ENCODE results near the gene CORO2B. TPM values are rescaled to one million over a fixed set of nuclear protein-coding genes. Genes with fewer than 3 reads are reported as not detected.

Gene CORO2B
- total RNA-seq, 3 donors from 2014 or later = 1.3 to 4.7 (median 1.9) TPM

GRCh38 chr15:68672251-68672650 lies 93.5 kb downstream of the CORO2B start:
- no peaks in the 10 kb centered on the region for H3K4me1 ChIP-seq (ENCODE audit: low read depth)
- no peak overlapping the region for H3K4me3 ChIP-seq
- no peak for TF ChIP-seq CTCF (IDR thresholded peaks at IDR 0.05)
- intact Hi-C loops (cut with DNase I, micrococcal nuclease) = loop anchor here in 1 of 2 donors (10.0 kb wide), 1 partner anchor 117 kb away; no protein-coding TSS in a partner anchor
- no peak for ATAC-seq
- H3K36me3 ChIP-seq (ENCODE audit: low read depth) = no peaks in the 10 kb centered on the region
- no peak for DNase-seq
- no peaks in the 10 kb centered on the region for H3K9me3 ChIP-seq

- intact Hi-C loops (cut with DNase I, micrococcal nuclease) = loop anchor here in 1 of 2 donors (10.0 kb wide), 1 partner anchor 118 kb away; no protein-coding TSS in a partner anchor
- H3K9me3 ChIP-seq = no peaks in the 10 kb centered on the region
- H3K4me1 ChIP-seq (ENCODE audit: low read depth) = no peaks in the 10 kb centered on the region
- H3K4me3 ChIP-seq = no peak overlapping the region
- no peak for DNase-seq
- TF ChIP-seq CTCF (IDR thresholded peaks at IDR 0.05) = no peak
- ATAC-seq = no peak
- no peaks in the 10 kb centered on the region for H3K36me3 ChIP-seq (ENCODE audit: low read depth)
Measured at GRCh38 chr15:68672781-68673205, 94.0 kb downstream of the CORO2B start.

GRCh38 chr15:68674975-68675374 lies 96.2 kb downstream of the CORO2B start:
- Histone ChIP-seq H3K4me3 (no peak overlapping the region), H3K4me1 (ENCODE audit: low read depth) (no peaks in the 10 kb centered on the region), H3K9me3 (no peaks in the 10 kb centered on the region), H3K36me3 (ENCODE audit: low read depth) (no peaks in the 10 kb centered on the region)
- DNase-seq (no peak), ATAC-seq (no peak)
- TF ChIP-seq CTCF (IDR thresholded peaks at IDR 0.05) = no peak
- intact Hi-C loops (cut with DNase I, micrococcal nuclease) = loop anchor here (5.0 to 10.0 kb wide), 2 partner anchors 118 to 120 kb away; no protein-coding TSS in a partner anchor

- ATAC-seq (no peak), DNase-seq (no peak)
- intact Hi-C loops (cut with DNase I, micrococcal nuclease) = loop anchor here (5.0 to 10.0 kb wide), 2 partner anchors 119 to 121 kb away; no protein-coding TSS in a partner anchor
- TF ChIP-seq CTCF (IDR thresholded peaks at IDR 0.05) = no peak
- H3K9me3 ChIP-seq = no peaks in the 10 kb centered on the region
- no peaks in the 10 kb centered on the region for H3K4me1 ChIP-seq (ENCODE audit: low read depth)
- no peak overlapping the region for H3K4me3 ChIP-seq
- no peaks in the 10 kb centered on the region for H3K36me3 ChIP-seq (ENCODE audit: low read depth)
Measured at GRCh38 chr15:68676011-68676605, 97.3 kb downstream of the CORO2B start.

- intact Hi-C loops (cut with DNase I, micrococcal nuclease) = loop anchor here (5.0 to 10.0 kb wide), 2 partner anchors 120 to 122 kb away; no protein-coding TSS in a partner anchor
- H3K4me3 ChIP-seq = no peak overlapping the region
- H3K4me1 ChIP-seq (ENCODE audit: low read depth) = no peaks in the 10 kb centered on the region
- no peaks in the 10 kb centered on the region for H3K36me3 ChIP-seq (ENCODE audit: low read depth)
- DNase-seq (no peak), ATAC-seq (no peak)
- no peaks in the 10 kb centered on the region for H3K9me3 ChIP-seq
- TF ChIP-seq CTCF (IDR thresholded peaks at IDR 0.05) = no peak
Measured at GRCh38 chr15:68676926-68677325, 98.1 kb downstream of the CORO2B start.

Measured in mucosa of descending colon (tissue), 3 donors.